Neural cell (in vitro differentiated cells): Measurements from ENCODE around the gene ATG2A. TPM values are rescaled to one million over a fixed set of nuclear protein-coding genes. Genes with fewer than 3 reads are reported as not detected.

Source experiments
- H2AFZ ChIP-seq: fragments of 200-600, 300-800 bp; sonication (generic), shearing (Covaris generic); 2 replicates; pipeline ENCODE4 v1.6.0; 2014; ENCODE audit warnings: low read depth, mild to moderate bottlenecking, antibody characterized with exemption, low read length, moderate library complexity
- H3F3A ChIP-seq: fragments of 200-600 bp; shearing (Covaris generic); 2 replicates; pipeline ENCODE4 v1.6.1; 2016; ENCODE audit warnings: mild to moderate bottlenecking, moderate library complexity, mixed read lengths, antibody characterized with exemption, low read length; ENCODE audit not compliant: insufficient read depth, poor library complexity, severe bottlenecking
- H3K27ac ChIP-seq: fragments of 200-600, 300-800 bp; sonication (generic), shearing (Covaris generic); 2 replicates; pipeline ENCODE4 v1.5.1; 2014; ENCODE audit warnings: mild to moderate bottlenecking, low read length, moderate library complexity
- H3K27me3 ChIP-seq: fragments of 300-800, 200-600 bp; sonication (generic), shearing (Covaris generic); 2 replicates; pipeline ENCODE4 v1.6.0; 2014; ENCODE audit warnings: mild to moderate bottlenecking, low read depth, low read length, moderate library complexity; ENCODE audit not compliant: insufficient read depth
- H3K36me3 ChIP-seq: fragments of 300-800, 200-600 bp; sonication (generic), shearing (Covaris generic); 2 replicates; pipeline ENCODE4 v1.5.1; 2014; ENCODE audit warnings: mild to moderate bottlenecking, antibody characterized with exemption, low read length, moderate library complexity; ENCODE audit not compliant: insufficient read depth
- H3K4me2 ChIP-seq: fragments of 300-800, 200-600 bp; sonication (generic), shearing (Covaris generic); 2 replicates; pipeline ENCODE4 v1.6.0; 2014; ENCODE audit warnings: mild to moderate bottlenecking, low read length
- H3K4me3 ChIP-seq: fragments of 300-800, 200-600 bp; sonication (generic), shearing (Covaris generic); 2 replicates; pipeline ENCODE4 v1.5.1; 2014; ENCODE audit warnings: mild to moderate bottlenecking, low read length, moderate library complexity
- H3K79me2 ChIP-seq: fragments of 200-600 bp; shearing (Covaris generic); replicated peaks from 2 replicates; pipeline ENCODE4 v1.6.0; 2014; ENCODE audit warnings: mild to moderate bottlenecking, low read length, moderate library complexity; ENCODE audit not compliant: insufficient read depth
- H3K9ac ChIP-seq: fragments of 300-800, 200-600 bp; sonication (generic), shearing (Covaris generic); 2 replicates; pipeline ENCODE4 v1.6.1; 2016; ENCODE audit warnings: mild to moderate bottlenecking, low read length, mixed read lengths
- H3K9me2 ChIP-seq: fragments of 200-600 bp; shearing (Covaris generic); 2 replicates; pipeline ENCODE4 v1.6.1; 2016; ENCODE audit warnings: mild to moderate bottlenecking, low read length, mixed read lengths; ENCODE audit not compliant: insufficient read depth
- H3K9me3 ChIP-seq: fragments of 200-600, 300-800 bp; sonication (generic), shearing (Covaris generic); 2 replicates; pipeline ENCODE4 v1.6.1; 2016; ENCODE audit warnings: mild to moderate bottlenecking, mixed run types, low read length, moderate library complexity, mixed read lengths
- H4K20me1 ChIP-seq: fragments of 200-600 bp; shearing (Covaris generic); 2 replicates; pipeline ENCODE4 v1.6.1; 2016; ENCODE audit warnings: mild to moderate bottlenecking, mixed run types; ENCODE audit not compliant: insufficient read depth
- CTCF ChIP-seq: fragments of 450-650 bp; IDR thresholded peaks from 2 replicates; pipeline ENCODE4 v1.5.1; 2014; ENCODE audit warnings: antibody characterized with exemption, mild to moderate bottlenecking, moderate library complexity; ENCODE audit not compliant: poor library complexity, severe bottlenecking
- EP300 ChIP-seq: fragments of 450-650 bp; conservative IDR thresholded peaks from 2 replicates; pipeline ENCODE4 v1.6.1; 2014; ENCODE audit warnings: antibody characterized with exemption, mild to moderate bottlenecking, moderate library complexity; ENCODE audit not compliant: poor library complexity, severe bottlenecking
- EZH2 ChIP-seq: fragments of 200-600, 300-800 bp; shearing (Covaris generic), sonication (generic); IDR thresholded peaks from 2 replicates; pipeline ENCODE4 v1.6.1; 2014; ENCODE audit warnings: antibody characterized with exemption, low read length, borderline replicate concordance, mild to moderate bottlenecking; ENCODE audit not compliant: insufficient read depth, poor library complexity, severe bottlenecking
- MXI1 ChIP-seq: fragments of 450-650 bp; conservative IDR thresholded peaks from 2 replicates; pipeline ENCODE4 v1.6.1; 2014; ENCODE audit warnings: antibody characterized with exemption, mild to moderate bottlenecking; ENCODE audit not compliant: poor library complexity, severe bottlenecking
- POLR2AphosphoS5 ChIP-seq: IDR thresholded peaks from 2 replicates; pipeline ENCODE4 v1.6.1; 2012
- RAD21 ChIP-seq: fragments of 450-650 bp; conservative IDR thresholded peaks from 2 replicates; pipeline ENCODE4 v1.6.1; 2014; ENCODE audit warnings: antibody characterized with exemption, mild to moderate bottlenecking, moderate library complexity
- REST ChIP-seq: IDR thresholded peaks from 2 replicates; pipeline ENCODE4 v1.6.1; 2012; ENCODE audit warnings: borderline replicate concordance
- SMC3 ChIP-seq: fragments of 450-650 bp; conservative IDR thresholded peaks from 2 replicates; pipeline ENCODE4 v1.6.1; 2014; ENCODE audit warnings: antibody characterized with exemption, mild to moderate bottlenecking, moderate library complexity; ENCODE audit not compliant: poor library complexity
- TAF1 ChIP-seq: IDR thresholded peaks from 2 replicates; pipeline ENCODE4 v1.6.1; 2012; ENCODE audit warnings: low read depth
- polyA plus RNA-seq: library from polyadenylated mRNA; depleted of rRNA; stranded (reverse); fragments of >200 nt; gene quantifications from 2 replicates; pipeline ENCODE4 v1.2.3, GENCODE V29; 2014

Gene ATG2A
- polyA plus RNA-seq, 1 donor from 2014 or later: 7.5 TPM

- no peaks in the 10 kb centered on the region for H3K36me3 ChIP-seq
- H3F3A ChIP-seq: no peaks in the 10 kb centered on the region
- no peaks in the 10 kb centered on the region for H3K9me3 ChIP-seq
- H3K4me3 ChIP-seq: peak overlapping the region; percentile 98
- H2AFZ ChIP-seq: peak overlapping the region; percentile 97
- H3K79me2 ChIP-seq: no peaks in the 10 kb centered on the region
- H3K27me3 ChIP-seq: no peaks in the 10 kb centered on the region
- peak overlapping the region; percentile 85 for H3K27ac ChIP-seq
- peak overlapping the region; percentile 94 for H3K9ac ChIP-seq
- peak overlapping the region; percentile 76 for H3K4me2 ChIP-seq
- H4K20me1 ChIP-seq: no peaks in the 10 kb centered on the region
- TF ChIP-seq TAF1 (peak; percentile 40), EZH2 (no peak)
- no peaks in the 10 kb centered on the region for H3K9me2 ChIP-seq
Observed at GRCh38 chr11:64924910-64925284, 7.9 kb upstream of the ATG2A start.

GRCh38 chr11:64923944-64924909 lies 7.2 kb upstream of the ATG2A start, which contains the start of gene PPP2R5B:
Gene PPP2R5B (plus strand): TSS chr11:64924689. CDS start chr11:64925735, 1,046 bp downstream.
- H3K27me3 ChIP-seq: no peaks in the 10 kb centered on the region
- no peaks in the 10 kb centered on the region for H3K9me2 ChIP-seq
- H3K9me3 ChIP-seq: no peaks in the 10 kb centered on the region
- no peaks in the 10 kb centered on the region for H3F3A ChIP-seq
- H2AFZ ChIP-seq: peak within 1 kb of the TSS; percentile 97
- TF ChIP-seq CTCF: no peak
- TF ChIP-seq RAD21: peak; percentile 33
- TF ChIP-seq EP300: peak; percentile 21
- peak; percentile 72 for TF ChIP-seq TAF1
- TF ChIP-seq MXI1: peak; percentile 62
- TF ChIP-seq REST: peak; percentile 69
- TF ChIP-seq SMC3: no peak
- peak; percentile 95 for TF ChIP-seq POLR2AphosphoS5
- no peak for TF ChIP-seq EZH2
- no peaks in the 10 kb centered on the region for H3K36me3 ChIP-seq
- H3K9ac ChIP-seq: peak within 1 kb of the TSS; percentile 94
- H3K27ac ChIP-seq: peak within 1 kb of the TSS; percentile 85
- H3K4me2 ChIP-seq: peak within 1 kb of the TSS; percentile 97
- no peaks in the 10 kb centered on the region for H3K79me2 ChIP-seq
- no peaks in the 10 kb centered on the region for H4K20me1 ChIP-seq
- H3K4me3 ChIP-seq: peak within 1 kb of the TSS; percentile 98
